ENCODE data around the gene SMIM35. TPM values are rescaled to one million over a fixed set of nuclear protein-coding genes. Genes with fewer than 3 reads are reported as not detected.

Gene SMIM35
- total RNA-seq, 1 donor, result not detected

DNA sequence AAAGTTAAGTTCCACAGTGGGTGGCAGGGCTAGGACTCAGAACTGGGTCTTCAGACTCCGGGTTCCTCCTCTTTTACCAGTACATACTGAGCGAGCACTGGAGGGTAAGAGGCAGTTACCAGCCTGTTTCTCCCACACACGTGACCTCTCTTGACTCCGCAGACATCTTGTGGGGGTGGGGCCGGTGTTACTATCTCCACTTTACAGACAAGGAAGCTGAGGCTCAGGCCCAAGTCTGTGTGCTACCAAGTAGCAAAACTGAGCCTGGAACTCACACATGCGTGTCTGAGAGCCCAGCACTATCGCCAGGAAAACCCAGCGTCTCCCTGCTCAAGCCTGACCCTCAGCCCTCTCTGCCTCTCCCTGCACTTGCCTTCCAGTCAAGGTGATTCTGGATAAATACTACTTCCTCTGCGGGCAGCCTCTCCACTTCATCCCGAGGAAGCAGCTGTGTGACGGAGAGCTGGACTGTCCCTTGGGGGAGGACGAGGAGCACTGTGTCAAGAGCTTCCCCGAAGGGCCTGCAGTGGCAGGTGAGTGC is 16.0 kb upstream of the SMIM35 start:
- H3K4me2 ChIP-seq (ENCODE audit: insufficient read depth, low read length), result no peak overlapping the region
- H3K4me3 ChIP-seq (ENCODE audit: insufficient read depth, low read length), result no peak overlapping the region
- no peak overlapping the region for H3K27ac ChIP-seq (ENCODE audit: low read depth, low read length)
- no peaks in the 10 kb centered on the region for H3K9me3 ChIP-seq (ENCODE audit: low read depth, low read length)
- no peaks in the 10 kb centered on the region for H3K36me3 ChIP-seq (ENCODE audit: insufficient read depth, low read length)
- H3K79me2 ChIP-seq (ENCODE audit: insufficient read depth, low read length), result no peaks in the 10 kb centered on the region
- H3K4me1 ChIP-seq (ENCODE audit: insufficient read depth, low read length), result no peaks in the 10 kb centered on the region
- H2AFZ ChIP-seq (ENCODE audit: low read length), result no peak overlapping the region
- TF ChIP-seq CTCF (IDR thresholded peaks at IDR 0.05; ENCODE audit: extremely low read depth, low read depth, low read length), result no peak
- no peak for DNase-seq (ENCODE audit: insufficient read length, low spot score, missing footprints)
- H3K27me3 ChIP-seq (ENCODE audit: insufficient read depth, low read length), result peaks cover 5% of the 10 kb centered on the region
- H4K20me1 ChIP-seq (ENCODE audit: insufficient read depth, low read length), result no peaks in the 10 kb centered on the region

DNA sequence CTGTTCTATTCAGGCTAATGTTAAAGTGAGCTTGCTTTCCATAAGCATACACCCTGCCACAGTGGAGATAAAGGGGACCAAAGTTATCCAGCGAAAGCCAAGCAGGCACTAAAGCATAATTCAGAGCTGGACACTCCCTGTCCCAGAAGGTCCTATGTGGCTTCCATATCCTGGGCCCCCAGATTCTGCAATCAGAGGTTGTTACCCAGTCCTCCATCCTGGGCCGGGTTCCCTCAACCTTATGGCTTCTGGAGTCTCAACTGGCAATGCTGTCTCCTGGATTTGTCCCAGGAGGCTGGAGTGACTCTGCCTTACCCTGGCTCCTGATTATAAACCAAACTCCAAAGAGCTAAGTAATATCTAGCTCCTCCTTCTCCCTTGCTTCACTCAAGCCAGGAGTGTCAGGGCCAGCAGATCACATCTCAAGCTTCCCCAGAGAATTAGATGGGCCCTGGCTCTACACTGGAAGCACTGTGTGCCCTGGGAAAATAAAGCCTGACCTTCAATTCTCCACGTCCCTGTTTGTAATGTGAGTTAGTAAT is 14.0 kb upstream of the SMIM35 start:
- DNase-seq (ENCODE audit: insufficient read length, low spot score, missing footprints), result no peak
- no peaks in the 10 kb centered on the region for H3K9me3 ChIP-seq (ENCODE audit: low read depth, low read length)
- H3K4me3 ChIP-seq (ENCODE audit: insufficient read depth, low read length), result no peak overlapping the region
- H3K36me3 ChIP-seq (ENCODE audit: insufficient read depth, low read length), result no peaks in the 10 kb centered on the region
- no peak overlapping the region for H3K27ac ChIP-seq (ENCODE audit: low read depth, low read length)
- no peaks in the 10 kb centered on the region for H3K4me1 ChIP-seq (ENCODE audit: insufficient read depth, low read length)
- no peaks in the 10 kb centered on the region for H4K20me1 ChIP-seq (ENCODE audit: insufficient read depth, low read length)
- H3K27me3 ChIP-seq (ENCODE audit: insufficient read depth, low read length), result peaks cover 5% of the 10 kb centered on the region
- no peak overlapping the region for H3K4me2 ChIP-seq (ENCODE audit: insufficient read depth, low read length)
- no peak for TF ChIP-seq CTCF (IDR thresholded peaks at IDR 0.05; ENCODE audit: extremely low read depth, low read depth, low read length)
- H3K79me2 ChIP-seq (ENCODE audit: insufficient read depth, low read length), result no peaks in the 10 kb centered on the region
- H2AFZ ChIP-seq (ENCODE audit: low read length), result no peak overlapping the region

DNA sequence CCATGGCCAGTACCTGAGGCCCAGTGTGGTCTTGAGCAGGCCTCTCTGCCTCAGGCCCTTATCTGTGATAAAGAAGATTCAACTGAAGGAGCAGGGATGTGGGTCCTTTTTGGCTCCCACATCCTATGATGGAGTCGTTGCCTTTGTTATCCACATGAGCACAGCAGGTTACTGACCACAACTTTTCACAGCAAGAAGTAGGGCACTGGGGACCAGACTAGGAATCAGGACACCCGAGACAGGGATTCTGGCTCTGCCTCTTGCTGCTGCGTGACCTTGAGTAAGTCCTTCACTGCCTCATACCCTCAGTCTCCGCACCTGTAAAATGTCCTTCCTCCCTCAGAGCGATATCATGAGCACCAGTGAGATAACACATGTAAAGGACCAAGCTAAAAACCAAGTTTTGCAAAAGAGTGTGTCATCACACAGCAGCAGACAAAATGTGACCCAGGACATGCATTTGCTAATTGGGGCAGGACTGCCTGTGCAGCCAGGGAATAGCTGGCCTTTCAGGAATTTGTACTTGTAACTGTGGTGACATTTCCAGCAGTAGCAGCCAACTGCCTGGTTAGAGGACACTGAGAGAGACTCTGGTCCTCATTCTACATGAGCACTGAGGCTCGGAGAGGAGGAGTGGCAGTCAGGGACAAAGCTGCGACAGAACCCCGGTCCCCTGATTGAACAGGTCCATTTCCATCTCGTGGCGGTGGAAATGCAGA is 13.2 kb upstream of the SMIM35 start:
- Histone ChIP-seq H3K4me3 (ENCODE audit: insufficient read depth, low read length) (no peak overlapping the region), H3K36me3 (ENCODE audit: insufficient read depth, low read length) (no peaks in the 10 kb centered on the region), H3K27ac (ENCODE audit: low read depth, low read length) (no peak overlapping the region), H3K79me2 (ENCODE audit: insufficient read depth, low read length) (no peaks in the 10 kb centered on the region), H3K27me3 (ENCODE audit: insufficient read depth, low read length) (peaks cover 5% of the 10 kb centered on the region), H3K9me3 (ENCODE audit: low read depth, low read length) (no peaks in the 10 kb centered on the region), H2AFZ (ENCODE audit: low read length) (no peak overlapping the region), H3K4me1 (ENCODE audit: insufficient read depth, low read length) (no peaks in the 10 kb centered on the region), H3K4me2 (ENCODE audit: insufficient read depth, low read length) (no peak overlapping the region), H4K20me1 (ENCODE audit: insufficient read depth, low read length) (no peaks in the 10 kb centered on the region)
- DNase-seq (ENCODE audit: insufficient read length, low spot score, missing footprints), result no peak
- TF ChIP-seq CTCF (IDR thresholded peaks at IDR 0.05; ENCODE audit: extremely low read depth, low read depth, low read length), result no peak
